ENCODE results near the gene ZNF780B.

The ZNF780B gene

DNA sequence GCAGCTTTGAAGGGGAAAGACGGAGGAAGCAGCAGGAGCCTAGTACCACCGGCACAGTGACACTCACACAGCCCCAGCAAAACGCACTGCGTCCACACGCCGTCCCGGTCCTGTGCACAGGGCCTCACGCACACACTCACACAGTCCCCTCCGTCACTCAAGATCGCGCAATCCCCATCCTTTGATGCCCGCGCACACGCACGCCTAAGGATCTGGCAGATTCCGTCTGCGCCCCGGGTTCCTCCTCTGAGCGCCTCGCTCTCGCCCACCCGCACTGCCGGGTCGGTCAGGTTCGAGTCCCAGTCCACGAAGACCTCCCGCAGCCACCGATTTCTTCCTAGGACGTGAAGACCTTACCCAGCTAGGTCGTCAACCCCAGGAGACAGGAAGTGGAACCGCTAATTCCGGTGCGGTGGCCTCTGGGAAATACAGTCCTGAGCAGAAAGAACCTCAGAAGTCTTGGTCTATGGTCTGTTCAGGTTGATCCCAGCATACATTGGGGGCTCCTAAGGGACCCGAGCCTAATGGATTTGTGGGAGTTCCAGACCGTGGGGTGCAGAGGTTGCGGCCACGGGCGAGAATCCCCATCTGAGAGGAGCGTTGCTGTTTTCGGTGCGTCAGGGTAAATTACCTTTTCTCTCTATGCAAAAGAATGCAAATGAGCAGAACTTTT is at the start of gene ZNF780B:
Gene ZNF780B (minus strand): TSS at position 400 of the 673 bp plus-strand sequence. CDS start 5,899 bp downstream, outside the sequence.
- no peaks in the 10 kb centered on the region; the same call in 1 of the 2 replicates for H3K36me3 ChIP-seq (ENCODE audit: insufficient read depth, low read length)
- peak within 1 kb of the TSS; percentile 75 for H2AFZ ChIP-seq (ENCODE audit: low read length, unreplicated experiment)
- H3K27ac ChIP-seq (ENCODE audit: low read depth, low read length): peak within 1 kb of the TSS; percentile 33; the same call in 1 of the 2 replicates
- peaks cover 22% of the 10 kb centered on the region for H3K79me2 ChIP-seq (ENCODE audit: control insufficient read depth, insufficient read depth, low read length, unreplicated experiment)
- no peaks in the 10 kb centered on the region for H3K27me3 ChIP-seq (ENCODE audit: insufficient read depth, low read length)
- peak within 1 kb of the TSS; percentile 94 for H3K4me3 ChIP-seq (ENCODE audit: low read depth, low read length)
- no peaks in the 10 kb centered on the region for H3K4me1 ChIP-seq (ENCODE audit: control insufficient read depth, insufficient read depth, low read length, unreplicated experiment)

DNA sequence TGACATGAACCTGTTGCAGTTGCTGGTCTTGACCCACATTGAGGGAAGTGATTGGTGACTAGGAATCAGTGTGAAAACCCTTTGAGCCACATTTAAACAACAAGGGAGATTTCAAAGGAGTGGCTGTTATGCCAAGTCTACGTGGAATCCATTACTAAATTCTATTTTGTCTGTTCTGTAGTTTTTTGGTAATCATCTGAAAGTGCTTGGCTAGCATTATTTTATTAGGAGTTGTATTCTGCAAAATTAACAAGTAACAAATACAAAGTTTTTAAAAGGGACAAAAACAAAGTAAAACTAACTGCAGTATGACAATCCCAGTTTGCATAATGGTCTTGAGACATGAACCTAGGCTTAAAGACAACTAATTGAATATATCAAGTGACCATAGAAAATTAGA is 48.7 kb upstream of the ZNF780B start:
- H3K4me3 ChIP-seq (ENCODE audit: low read depth, low read length): no peak overlapping the region
- H2AFZ ChIP-seq (ENCODE audit: low read length, unreplicated experiment): no peak overlapping the region
- no peaks in the 10 kb centered on the region for H3K79me2 ChIP-seq (ENCODE audit: control insufficient read depth, insufficient read depth, low read length, unreplicated experiment)
- no peak overlapping the region for H3K27ac ChIP-seq (ENCODE audit: low read depth, low read length)
- no peaks in the 10 kb centered on the region for H3K4me1 ChIP-seq (ENCODE audit: control insufficient read depth, insufficient read depth, low read length, unreplicated experiment)
- no peaks in the 10 kb centered on the region for H3K27me3 ChIP-seq (ENCODE audit: insufficient read depth, low read length)
- H3K36me3 ChIP-seq (ENCODE audit: insufficient read depth, low read length): no peaks in the 10 kb centered on the region

DNA sequence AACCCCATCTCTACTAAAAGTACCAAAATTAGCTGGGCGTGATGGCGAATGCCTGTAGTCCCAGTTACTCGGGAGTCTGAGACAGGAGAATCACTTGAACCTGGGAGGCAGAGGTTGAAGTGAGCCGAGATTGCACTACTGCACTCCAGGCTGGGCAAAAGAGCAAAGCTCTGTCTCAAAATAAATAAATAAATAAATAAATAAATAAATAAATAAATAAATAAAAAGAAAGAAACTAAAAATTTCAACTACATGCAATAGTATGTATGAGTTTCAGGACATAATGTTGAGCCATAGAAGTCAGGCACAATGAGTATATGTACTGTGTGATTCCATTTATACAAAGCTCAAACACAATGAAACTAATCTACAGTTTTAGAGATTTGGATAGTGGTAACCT is 47.6 kb upstream of the ZNF780B start:
- Histone ChIP-seq H3K79me2 (ENCODE audit: control insufficient read depth, insufficient read depth, low read length, unreplicated experiment) (no peaks in the 10 kb centered on the region), H3K4me3 (ENCODE audit: low read depth, low read length) (no peak overlapping the region), H3K27ac (ENCODE audit: low read depth, low read length) (no peak overlapping the region), H2AFZ (ENCODE audit: low read length, unreplicated experiment) (no peak overlapping the region), H3K36me3 (ENCODE audit: insufficient read depth, low read length) (no peaks in the 10 kb centered on the region), H3K4me1 (ENCODE audit: control insufficient read depth, insufficient read depth, low read length, unreplicated experiment) (no peaks in the 10 kb centered on the region), H3K27me3 (ENCODE audit: insufficient read depth, low read length) (no peaks in the 10 kb centered on the region)

DNA sequence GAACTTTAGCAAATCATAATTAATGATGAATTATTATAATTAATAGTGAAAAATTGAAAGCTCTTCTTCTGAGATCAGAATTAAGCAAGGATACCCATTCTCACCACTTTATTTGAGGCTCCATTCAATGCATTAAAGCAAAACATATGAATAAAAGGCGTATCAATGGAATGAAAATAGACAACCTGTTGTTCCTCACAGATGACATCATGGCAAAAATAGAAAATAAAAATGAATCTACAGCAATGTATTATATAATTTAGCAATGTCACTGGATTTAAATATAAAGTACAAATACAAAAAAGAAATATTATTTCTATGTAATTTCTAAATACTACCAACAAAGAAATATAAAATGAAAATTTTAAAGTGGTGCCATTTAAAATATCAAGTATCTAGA is 45.8 kb upstream of the ZNF780B start:
- no peaks in the 10 kb centered on the region for H3K36me3 ChIP-seq (ENCODE audit: insufficient read depth, low read length)
- no peak overlapping the region for H3K27ac ChIP-seq (ENCODE audit: low read depth, low read length)
- H2AFZ ChIP-seq (ENCODE audit: low read length, unreplicated experiment): no peak overlapping the region
- H3K27me3 ChIP-seq (ENCODE audit: insufficient read depth, low read length): no peaks in the 10 kb centered on the region
- H3K79me2 ChIP-seq (ENCODE audit: control insufficient read depth, insufficient read depth, low read length, unreplicated experiment): no peaks in the 10 kb centered on the region
- no peak overlapping the region for H3K4me3 ChIP-seq (ENCODE audit: low read depth, low read length)
- no peaks in the 10 kb centered on the region for H3K4me1 ChIP-seq (ENCODE audit: control insufficient read depth, insufficient read depth, low read length, unreplicated experiment)

DNA sequence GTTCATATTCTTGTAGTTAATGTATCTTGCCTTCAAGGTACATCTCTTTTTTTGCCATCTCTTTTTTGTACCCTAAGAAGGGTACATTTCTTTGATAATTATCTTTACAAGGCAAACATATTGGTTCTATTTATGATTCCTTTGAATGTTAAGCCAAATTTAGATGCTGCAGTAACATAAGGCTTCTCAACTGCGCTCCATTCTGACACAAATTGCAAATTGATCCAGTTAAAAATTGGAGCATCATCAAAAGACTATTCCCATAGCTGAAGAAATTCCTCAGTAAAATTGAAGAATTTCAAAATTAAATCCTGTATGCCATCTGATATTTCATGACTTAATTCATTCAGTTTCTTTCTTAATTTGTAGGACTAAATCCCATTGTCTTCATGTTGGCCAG is 37.4 kb upstream of the ZNF780B start:
- no peaks in the 10 kb centered on the region for H3K36me3 ChIP-seq (ENCODE audit: insufficient read depth, low read length)
- H3K27me3 ChIP-seq (ENCODE audit: insufficient read depth, low read length): peaks cover 5% of the 10 kb centered on the region; the same call in 1 of the 2 replicates
- H3K4me3 ChIP-seq (ENCODE audit: low read depth, low read length): no peak overlapping the region
- peaks cover 4% of the 10 kb centered on the region for H3K4me1 ChIP-seq (ENCODE audit: control insufficient read depth, insufficient read depth, low read length, unreplicated experiment)
- no peak overlapping the region for H3K27ac ChIP-seq (ENCODE audit: low read depth, low read length)
- peaks cover 11% of the 10 kb centered on the region for H3K79me2 ChIP-seq (ENCODE audit: control insufficient read depth, insufficient read depth, low read length, unreplicated experiment)
- H2AFZ ChIP-seq (ENCODE audit: low read length, unreplicated experiment): no peak overlapping the region

DNA sequence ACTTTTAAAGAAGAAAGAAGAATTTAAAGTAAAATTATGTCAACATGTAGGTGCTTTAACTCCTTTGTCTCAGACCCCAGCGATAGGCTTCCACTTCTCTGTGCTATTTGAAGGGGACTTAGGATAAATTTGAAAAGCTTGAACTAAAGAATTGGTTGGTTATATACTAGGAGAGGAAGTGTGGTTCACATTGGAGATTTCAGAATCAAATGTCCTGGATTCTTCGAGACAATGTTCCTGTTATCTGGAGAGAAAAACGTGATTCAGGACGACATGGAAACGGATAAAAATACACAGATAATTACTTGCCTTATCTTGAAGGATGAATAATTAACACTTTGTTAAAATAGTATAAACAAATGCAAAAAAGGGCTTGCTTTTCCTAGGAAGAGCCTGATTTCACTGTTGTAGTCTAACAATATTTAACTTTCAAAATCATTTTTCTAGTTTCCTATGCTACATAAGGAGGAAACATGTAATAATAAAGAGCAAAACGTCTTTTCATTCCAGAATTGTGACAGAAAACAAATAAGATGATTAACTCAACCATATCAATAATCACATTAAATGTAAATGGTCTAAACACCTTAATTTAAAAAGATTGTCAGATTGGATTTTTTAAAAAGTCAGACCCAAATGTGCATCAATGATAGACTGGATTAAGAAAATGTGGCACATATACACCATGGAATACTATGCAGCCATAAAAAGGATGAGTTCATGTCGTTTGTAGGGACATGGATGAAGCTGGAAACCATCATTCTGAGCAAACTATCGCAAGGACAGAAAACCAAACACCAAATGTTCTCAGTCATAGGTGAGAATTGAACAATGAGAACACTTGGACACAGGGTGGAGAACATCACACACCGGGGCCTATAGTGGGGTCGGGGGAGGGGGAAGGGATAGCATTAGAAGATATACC is 35.4 kb upstream of the ZNF780B start:
- Histone ChIP-seq H3K79me2 (ENCODE audit: control insufficient read depth, insufficient read depth, low read length, unreplicated experiment) (peaks cover 15% of the 10 kb centered on the region), H3K4me1 (ENCODE audit: control insufficient read depth, insufficient read depth, low read length, unreplicated experiment) (peaks cover 4% of the 10 kb centered on the region), H3K27me3 (ENCODE audit: insufficient read depth, low read length) (peaks cover 5% of the 10 kb centered on the region; the same call in 1 of the 2 replicates), H2AFZ (ENCODE audit: low read length, unreplicated experiment) (peak overlapping the region; percentile 100), H3K36me3 (ENCODE audit: insufficient read depth, low read length) (0 out of 2 replicates have a peak, but pooled peaks cover 2% of the 10 kb centered on the region), H3K27ac (ENCODE audit: low read depth, low read length) (0 out of 2 replicates have a peak overlapping the region, but pooled peaks have one; percentile 61), H3K4me3 (ENCODE audit: low read depth, low read length) (peak overlapping the region; percentile 95)

DNA sequence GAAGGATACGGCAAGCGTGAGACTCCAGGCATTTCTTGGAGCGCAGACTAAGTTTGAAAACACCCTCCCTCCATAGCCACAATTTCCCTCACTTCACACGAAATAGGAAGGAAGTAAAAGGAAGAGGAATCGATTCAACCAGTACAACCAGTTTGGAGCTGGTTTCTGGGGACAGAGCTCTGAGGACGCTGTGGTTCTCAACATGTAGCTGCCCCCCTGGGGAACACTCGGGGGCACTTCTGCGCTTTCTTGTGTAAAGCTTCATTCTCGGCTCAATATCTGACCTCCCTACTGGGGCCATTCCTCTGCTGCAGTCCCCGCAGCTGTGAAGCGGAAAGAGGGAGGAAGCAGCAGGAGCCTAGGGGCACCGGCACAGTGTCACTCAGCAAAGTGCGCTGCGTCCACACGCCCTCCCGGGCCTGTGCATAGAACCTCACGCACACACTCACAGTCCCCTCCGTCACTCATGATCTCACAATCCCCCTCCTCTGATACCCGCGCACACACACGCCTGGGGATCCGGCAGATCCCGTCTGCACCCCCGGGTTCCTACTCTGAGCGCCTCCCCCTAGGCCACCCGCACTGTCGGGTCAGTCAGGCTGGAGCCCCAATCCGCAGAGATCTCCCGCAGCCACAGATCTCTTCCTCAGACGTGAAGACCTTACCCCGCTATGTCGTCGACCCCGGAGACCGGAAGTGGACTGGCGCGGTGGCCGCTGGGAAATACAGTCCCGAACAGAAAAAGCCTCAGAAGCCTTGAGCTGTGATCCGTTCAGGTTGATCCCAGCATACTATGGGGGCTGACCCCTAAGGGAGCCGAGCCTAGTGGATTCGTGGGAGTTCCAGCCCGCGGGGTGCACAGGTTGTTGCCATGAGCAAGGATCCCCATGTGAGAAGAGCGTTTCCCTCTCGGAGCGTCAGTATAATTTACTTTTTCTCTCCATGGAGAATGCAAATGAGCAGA is 34.5 kb upstream of the ZNF780B start, which contains the start of gene ZNF780A:
Gene ZNF780A (minus strand): TSS at position 703 of the 964 bp plus-strand sequence. CDS start 6,190 bp downstream, outside the sequence.
- H3K4me1 ChIP-seq (ENCODE audit: control insufficient read depth, insufficient read depth, low read length, unreplicated experiment): peaks cover 4% of the 10 kb centered on the region
- 0 out of 2 replicates have a peak, but pooled peaks cover 2% of the 10 kb centered on the region for H3K36me3 ChIP-seq (ENCODE audit: insufficient read depth, low read length)
- H3K27ac ChIP-seq (ENCODE audit: low read depth, low read length): peak within 1 kb of the TSS; percentile 61
- H3K27me3 ChIP-seq (ENCODE audit: insufficient read depth, low read length): peaks cover 5% of the 10 kb centered on the region; the same call in 1 of the 2 replicates
- H2AFZ ChIP-seq (ENCODE audit: low read length, unreplicated experiment): peak within 1 kb of the TSS; percentile 100
- peaks cover 15% of the 10 kb centered on the region for H3K79me2 ChIP-seq (ENCODE audit: control insufficient read depth, insufficient read depth, low read length, unreplicated experiment)
- H3K4me3 ChIP-seq (ENCODE audit: low read depth, low read length): peak within 1 kb of the TSS; percentile 95

DNA sequence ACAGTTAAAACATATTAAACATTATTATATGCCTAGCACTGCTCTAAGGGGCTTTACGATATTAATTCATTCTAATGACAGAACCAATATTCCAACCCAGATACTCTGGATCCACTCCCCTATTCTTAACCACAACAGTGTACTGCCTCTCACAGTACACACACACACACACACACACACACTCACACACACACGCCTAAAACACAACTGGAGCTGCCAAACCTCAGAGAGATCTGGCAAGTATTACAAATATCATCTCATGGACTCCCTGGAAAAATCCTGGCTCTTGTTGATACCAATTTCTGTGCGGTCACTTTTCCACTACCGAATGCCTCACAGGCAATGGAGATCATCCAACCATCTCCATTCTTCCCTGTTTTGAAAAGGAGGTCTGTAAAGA is 33.4 kb upstream of the ZNF780B start:
- Histone ChIP-seq H3K4me3 (ENCODE audit: low read depth, low read length) (peak overlapping the region; percentile 95), H3K4me1 (ENCODE audit: control insufficient read depth, insufficient read depth, low read length, unreplicated experiment) (peaks cover 4% of the 10 kb centered on the region), H3K36me3 (ENCODE audit: insufficient read depth, low read length) (0 out of 2 replicates have a peak, but pooled peaks cover 2% of the 10 kb centered on the region), H2AFZ (ENCODE audit: low read length, unreplicated experiment) (no peak overlapping the region), H3K27ac (ENCODE audit: low read depth, low read length) (no peak overlapping the region), H3K79me2 (ENCODE audit: control insufficient read depth, insufficient read depth, low read length, unreplicated experiment) (peaks cover 15% of the 10 kb centered on the region), H3K27me3 (ENCODE audit: insufficient read depth, low read length) (peaks cover 5% of the 10 kb centered on the region; the same call in 1 of the 2 replicates)

DNA sequence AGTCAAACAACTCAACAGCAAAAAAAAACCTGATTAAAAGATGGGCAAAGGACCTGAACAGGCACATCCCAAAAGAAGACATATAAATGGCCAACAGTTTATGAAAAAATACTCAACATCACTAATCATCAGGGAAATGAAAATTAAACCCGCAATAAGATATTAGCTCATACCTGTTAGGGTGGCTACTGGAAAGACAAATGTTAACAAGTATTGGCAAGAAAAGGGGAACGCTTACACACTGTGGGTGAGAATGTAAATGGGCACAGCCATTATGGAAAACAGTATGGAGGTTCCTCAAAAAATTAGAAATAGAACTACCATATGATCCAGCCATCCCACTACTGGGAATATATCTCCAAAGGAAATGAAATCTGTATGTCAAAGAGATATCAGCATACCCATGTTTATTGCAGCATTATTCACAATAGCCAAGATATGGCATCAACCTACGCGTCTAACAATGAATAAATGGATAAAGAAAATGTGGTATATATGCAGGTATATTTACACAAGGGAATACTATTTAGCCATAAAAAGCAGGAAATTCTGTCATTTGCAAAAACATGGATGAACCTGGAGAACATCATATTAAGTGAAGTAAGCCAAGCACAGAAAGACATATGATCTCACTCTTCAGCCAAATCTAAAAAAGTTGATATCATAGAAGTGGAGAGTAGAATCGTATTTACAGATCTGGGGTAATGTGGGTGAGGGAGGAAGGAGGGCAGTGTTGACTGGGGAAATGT is 32.4 kb upstream of the ZNF780B start:
- Histone ChIP-seq H2AFZ (ENCODE audit: low read length, unreplicated experiment) (no peak overlapping the region), H3K36me3 (ENCODE audit: insufficient read depth, low read length) (0 out of 2 replicates have a peak, but pooled peaks cover 2% of the 10 kb centered on the region), H3K4me1 (ENCODE audit: control insufficient read depth, insufficient read depth, low read length, unreplicated experiment) (peaks cover 4% of the 10 kb centered on the region), H3K4me3 (ENCODE audit: low read depth, low read length) (peak overlapping the region; percentile 95; the same call in 1 of the 2 replicates), H3K27me3 (ENCODE audit: insufficient read depth, low read length) (peaks cover 3% of the 10 kb centered on the region; the same call in 1 of the 2 replicates), H3K27ac (ENCODE audit: low read depth, low read length) (no peak overlapping the region), H3K79me2 (ENCODE audit: control insufficient read depth, insufficient read depth, low read length, unreplicated experiment) (peaks cover 15% of the 10 kb centered on the region)

Measured in ACC112 (cell line).